D721Med (cell line): Measurements from ENCODE around the gene WDR20.

Experiments
- DNase-seq: peaks from one replicate; pipeline ENCODE4 v3.0.0; 2011; ENCODE audit warnings: low spot score; ENCODE audit not compliant: insufficient read length
- FAIRE-seq: peaks from 2 replicates; lab custom pipeline; 2011; peaks lifted over from hg19 to GRCh38; lab: Jason Lieb, UNC
- CTCF ChIP-seq: IDR thresholded peaks from 2 replicates; pipeline ENCODE4 v1.5.1; 2012; ENCODE audit warnings: mild to moderate bottlenecking, control low read depth; ENCODE audit not compliant: insufficient read depth; ENCODE audit errors: missing control alignments

The WDR20 gene

DNA sequence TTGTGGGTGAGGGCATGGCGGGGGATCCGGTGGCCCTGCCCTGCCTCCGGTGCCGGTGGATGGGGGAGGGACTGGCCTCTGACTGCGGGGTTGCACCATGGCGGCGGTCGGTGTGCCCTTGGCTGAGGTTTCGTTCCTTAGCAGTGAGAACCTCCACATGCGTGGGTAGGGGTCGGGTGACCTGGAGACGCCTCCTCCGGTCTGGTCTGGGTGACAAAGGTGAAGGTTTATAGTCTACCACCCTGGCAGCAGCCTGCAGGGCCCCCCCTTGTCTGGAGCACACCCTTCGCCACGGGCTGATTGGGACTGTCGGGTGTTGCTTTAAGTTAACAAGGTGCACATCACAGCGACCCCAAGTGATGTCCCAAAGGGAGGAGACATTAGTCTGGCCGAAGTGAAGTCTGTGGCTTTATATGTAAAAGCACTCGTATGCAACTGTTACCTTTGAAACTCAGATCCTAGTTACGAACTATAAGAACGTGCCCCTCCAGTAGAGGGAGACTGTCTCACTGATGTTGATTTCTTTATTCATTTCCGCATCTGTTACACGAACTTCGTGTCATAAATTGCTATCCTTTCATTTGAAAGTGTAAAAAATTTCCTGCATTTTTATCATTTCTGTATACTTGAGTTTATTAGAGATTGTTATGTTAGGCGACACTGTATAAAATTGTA lies 74.4 kb downstream of the WDR20 start:
- DNase-seq: no peak
- no peak for FAIRE-seq

GRCh38 chr14:102215071-102215470 lies 75.4 kb downstream of the WDR20 start:
- TF ChIP-seq CTCF: no peak
- FAIRE-seq: no peak

More for the DNA sequence above, 74.4 kb downstream of the WDR20 start:
- TF ChIP-seq CTCF: peak; percentile 36

GRCh38 chr14:102215576-102216250 lies 76.0 kb downstream of the WDR20 start:
- DNase-seq (no peak), FAIRE-seq (no peak)
- no peak for TF ChIP-seq CTCF

More at GRCh38 chr14:102215071-102215470, 75.4 kb downstream of the WDR20 start:
- no peak for DNase-seq

GRCh38 chr14:102217399-102217798 lies 77.7 kb downstream of the WDR20 start:
- FAIRE-seq (no peak), DNase-seq (no peak)
- TF ChIP-seq CTCF: no peak

GRCh38 chr14:102217987-102218421 lies 78.3 kb downstream of the WDR20 start:
- no peak for TF ChIP-seq CTCF
- FAIRE-seq: no peak
- DNase-seq: no peak

DNA sequence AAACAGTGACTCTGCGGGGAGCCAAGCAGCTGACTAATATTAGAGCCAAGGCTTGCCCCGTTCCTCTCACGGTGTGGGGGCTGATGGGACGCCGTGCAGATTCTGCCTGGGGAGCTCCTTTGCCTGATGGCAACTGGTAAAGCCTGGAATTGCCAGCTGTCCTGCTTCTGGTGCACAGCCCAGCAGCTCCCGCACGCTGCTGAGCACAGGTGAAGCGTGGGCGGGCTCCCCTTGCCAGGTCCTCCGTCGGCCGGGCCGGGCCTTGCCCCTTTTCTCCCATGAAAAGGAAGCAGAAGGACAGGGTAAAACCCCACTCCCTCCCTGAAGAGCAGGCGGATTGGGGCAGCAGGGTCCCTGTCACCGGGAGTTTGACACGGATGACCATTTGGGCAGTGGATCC lies 79.0 kb downstream of the WDR20 start:
- no peak for FAIRE-seq
- no peak for DNase-seq
- TF ChIP-seq CTCF: no peak

DNA sequence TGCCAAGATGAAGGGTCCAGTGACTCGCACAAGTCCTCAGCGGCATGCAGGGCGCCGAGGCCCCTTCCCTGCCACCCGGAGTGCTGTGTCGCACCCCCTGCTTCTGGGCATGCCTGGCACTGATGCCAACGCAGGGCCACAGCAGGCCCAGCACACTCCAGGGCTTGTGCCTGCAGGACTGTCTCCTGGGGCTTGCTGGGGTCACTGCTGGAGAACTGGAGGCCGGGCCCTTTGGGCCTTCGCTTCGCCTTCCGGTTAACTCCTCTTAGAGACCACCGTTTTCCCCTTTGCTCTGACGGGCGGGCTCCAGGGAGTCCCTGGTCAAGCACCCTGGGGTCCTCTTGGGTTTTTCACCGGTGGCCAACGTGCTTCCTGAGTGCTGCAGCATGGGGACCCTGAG lies 79.6 kb downstream of the WDR20 start:
- no peak for FAIRE-seq
- no peak for DNase-seq
- no peak for TF ChIP-seq CTCF
